ENCODE results near the gene NUBPL. TPM values are rescaled to one million over a fixed set of nuclear protein-coding genes. Genes with fewer than 3 reads are reported as not detected.
"Not testable (repeated sequence)": the region's sequence is repeated elsewhere in the genome, so short reads cannot be mapped to it uniquely, and the experiment has no call there.

The NUBPL gene
- total and polyA plus RNA-seq, 7 donors = 5.3 to 15.5 (median 9.2) TPM

- H3K36me3 ChIP-seq = peaks cover 0 to 8% (median 0%) of the 10 kb centered on the region in 4 donors
- H3K9me3 ChIP-seq = no peaks in the 10 kb centered on the region
- TF ChIP-seq POLR2A (IDR thresholded peaks at IDR 0.05) = no peak
- no peak for TF ChIP-seq POLR2AphosphoS5 (IDR thresholded peaks at IDR 0.05)
- no peak for TF ChIP-seq CTCF (IDR thresholded peaks at IDR 0.05)
- no peak for TF ChIP-seq EP300 (IDR thresholded peaks at IDR 0.05)
- no peak overlapping the region for H3K27ac ChIP-seq
- intact Hi-C loops (cut with DNase I) = no loop called here
- no peaks in the 10 kb centered on the region for H3K27me3 ChIP-seq
- H3K4me1 ChIP-seq = no peaks in the 10 kb centered on the region
- 79 to 94% methylated on average over 2 of the region's 2 CpGs for WGBS, 2 donors
- no peak overlapping the region for H3K4me3 ChIP-seq
- no peak for DNase-seq
Measured at GRCh38 chr14:31702130-31702529, 140.9 kb downstream of the NUBPL start.

- no peak for TF ChIP-seq POLR2AphosphoS5 (IDR thresholded peaks at IDR 0.05)
- no peak for TF ChIP-seq POLR2A (IDR thresholded peaks at IDR 0.05)
- TF ChIP-seq CTCF (IDR thresholded peaks at IDR 0.05) = no peak
- no peak for TF ChIP-seq EP300 (IDR thresholded peaks at IDR 0.05)
- no peaks in the 10 kb centered on the region for H3K9me3 ChIP-seq
- intact Hi-C loops (cut with DNase I) = no loop called here
- no peak overlapping the region for H3K27ac ChIP-seq
- H3K4me1 ChIP-seq = no peaks in the 10 kb centered on the region
- peaks cover 0 to 8% (median 0%) of the 10 kb centered on the region in 4 donors for H3K36me3 ChIP-seq
- no peaks in the 10 kb centered on the region for H3K27me3 ChIP-seq
- no peak overlapping the region for H3K4me3 ChIP-seq
- WGBS, 2 donors = 65 to 92% methylated on average over 2 of the region's 2 CpGs
- DNase-seq = no peak
Measured at GRCh38 chr14:31703056-31703455, 141.9 kb downstream of the NUBPL start.

- DNase-seq = no peak
- TF ChIP-seq CTCF (IDR thresholded peaks at IDR 0.05) (no peak), POLR2AphosphoS5 (IDR thresholded peaks at IDR 0.05) (no peak), EP300 (IDR thresholded peaks at IDR 0.05) (no peak), POLR2A (IDR thresholded peaks at IDR 0.05) (no peak)
- Histone ChIP-seq H3K9me3 (no peaks in the 10 kb centered on the region), H3K27me3 (no peaks in the 10 kb centered on the region), H3K4me3 (no peak overlapping the region), H3K27ac (no peak overlapping the region), H3K4me1 (no peaks in the 10 kb centered on the region), H3K36me3 (peaks cover 0 to 8% (median 0%) of the 10 kb centered on the region in 4 donors)
- 83 to 94% methylated on average over 14 of the region's 14 CpGs for WGBS, 2 donors
- intact Hi-C loops (cut with DNase I) = no loop called here
Measured at GRCh38 chr14:31705731-31706130, 144.5 kb downstream of the NUBPL start.

- H3K4me3 ChIP-seq; H3K4me1 ChIP-seq; intact Hi-C loops (cut with DNase I); H3K9me3 ChIP-seq; H3K36me3 ChIP-seq; DNase-seq; H3K27me3 ChIP-seq; H3K27ac ChIP-seq: not testable (repeated sequence)
- WGBS, 2 donors = 95 to 97% methylated on average over 7 of the region's 7 CpGs
Measured at GRCh38 chr14:31708661-31709060, 147.5 kb downstream of the NUBPL start.

GRCh38 chr14:31712244-31713127 lies 151.3 kb downstream of the NUBPL start:
- WGBS, 2 donors = 94% methylated on average over 18 of the region's 18 CpGs
- DNase-seq = no peak
- TF ChIP-seq POLR2AphosphoS5 (IDR thresholded peaks at IDR 0.05) (no peak), POLR2A (IDR thresholded peaks at IDR 0.05) (no peak), CTCF (IDR thresholded peaks at IDR 0.05) (no peak), EP300 (IDR thresholded peaks at IDR 0.05) (no peak)
- H3K27ac ChIP-seq = no peak overlapping the region
- H3K27me3 ChIP-seq = no peaks in the 10 kb centered on the region
- H3K4me1 ChIP-seq = peaks cover 0 to 2% (median 0%) of the 10 kb centered on the region in 4 donors
- H3K36me3 ChIP-seq = no peaks in the 10 kb centered on the region
- no peaks in the 10 kb centered on the region for H3K9me3 ChIP-seq
- intact Hi-C loops (cut with DNase I) = no loop called here
- no peak overlapping the region for H3K4me3 ChIP-seq

Measured in sigmoid colon (tissue), 7 donors.